SH-SY5Y (cell line): ENCODE results near the gene AIFM2.

Experiments used
- GATA2 ChIP-seq: IDR thresholded peaks from 2 replicates; pipeline ENCODE4 v1.6.1; 2011; ENCODE audit warnings: mild to moderate bottlenecking, low read depth, low read length
- GATA3 ChIP-seq: IDR thresholded peaks from 2 replicates; pipeline ENCODE4 v1.6.1; 2011; ENCODE audit warnings: low read depth, mild to moderate bottlenecking, low read length, moderate library complexity

- TF ChIP-seq GATA3: no peak
- no peak for TF ChIP-seq GATA2
Measured at GRCh38 chr10:70124918-70125317, 7.7 kb downstream of the AIFM2 start.
